NCI-H2171 (cell line): Measurements from ENCODE around the gene AGAP1.

Experiments used
- DNase-seq: peaks from one replicate; lab custom pipeline; 2025; lab: John Stamatoyannopoulos, UW

Gene AGAP1

GRCh38 chr2:236001166-236001828 lies 507.5 kb downstream of the AGAP1 start:
- no peak for DNase-seq

- no peak for DNase-seq
Observed at GRCh38 chr2:236001854-236002253, 508.0 kb downstream of the AGAP1 start.

- DNase-seq: no peak
Observed at GRCh38 chr2:236008006-236008405, 514.2 kb downstream of the AGAP1 start.

- no peak for DNase-seq
Observed at GRCh38 chr2:236008857-236009256, 515.0 kb downstream of the AGAP1 start.

- DNase-seq: no peak
Observed at GRCh38 chr2:236010920-236011685, 517.3 kb downstream of the AGAP1 start.

GRCh38 chr2:236012155-236012554 lies 518.3 kb downstream of the AGAP1 start:
- no peak for DNase-seq

- DNase-seq: no peak
Observed at GRCh38 chr2:236014408-236015131, 520.7 kb downstream of the AGAP1 start.

GRCh38 chr2:236015171-236015570 lies 521.3 kb downstream of the AGAP1 start:
- DNase-seq: no peak

- no peak for DNase-seq
Observed at GRCh38 chr2:236016496-236016895, 522.7 kb downstream of the AGAP1 start.

GRCh38 chr2:236017446-236017845 lies 523.6 kb downstream of the AGAP1 start:
- no peak for DNase-seq

GRCh38 chr2:236019434-236019833 lies 525.6 kb downstream of the AGAP1 start:
- no peak for DNase-seq

GRCh38 chr2:236021499-236022057 lies 527.7 kb downstream of the AGAP1 start:
- DNase-seq: no peak

- no peak for DNase-seq
Observed at GRCh38 chr2:236022128-236022527, 528.3 kb downstream of the AGAP1 start.

GRCh38 chr2:236025892-236026291 lies 532.0 kb downstream of the AGAP1 start:
- no peak for DNase-seq

GRCh38 chr2:236026841-236027240 lies 533.0 kb downstream of the AGAP1 start:
- no peak for DNase-seq

GRCh38 chr2:236028066-236028465 lies 534.2 kb downstream of the AGAP1 start:
- DNase-seq: no peak

GRCh38 chr2:236033462-236033861 lies 539.6 kb downstream of the AGAP1 start:
- DNase-seq: no peak

GRCh38 chr2:236034974-236035373 lies 541.1 kb downstream of the AGAP1 start:
- DNase-seq: no peak

GRCh38 chr2:236036045-236036444 lies 542.2 kb downstream of the AGAP1 start:
- no peak for DNase-seq

- no peak for DNase-seq
Observed at GRCh38 chr2:236038096-236038495, 544.3 kb downstream of the AGAP1 start.

- DNase-seq: no peak
Observed at GRCh38 chr2:236040600-236041328, 546.9 kb downstream of the AGAP1 start.

GRCh38 chr2:236041616-236042015 lies 547.8 kb downstream of the AGAP1 start:
- no peak for DNase-seq
